Tibial nerve (tissue), 4 donors: ENCODE results near the gene NEK2. TPM values are rescaled to one million over a fixed set of nuclear protein-coding genes. Genes with fewer than 3 reads are reported as not detected.
"Not testable (repeated sequence)": the region's sequence is repeated elsewhere in the genome, so short reads cannot be mapped to it uniquely, and the experiment has no call there.

Source experiments
- DNase-seq, 2 donors: peaks; one replicate each; pipeline ENCODE4 v3.0.0-alpha.2; 2019; ENCODE audit warnings: low spot score in 2 of 2
- H3K27ac ChIP-seq, 4 donors: fragments of 200-600 bp; sonication (generic) in 3 of 4; one replicate each; pipeline ENCODE4 v1.5.1; 2017 to 2019; ENCODE audit warnings: mild to moderate bottlenecking in 1 of 4
- H3K27me3 ChIP-seq, 2 donors: fragments of 200-600 bp; sonication (generic) in 1 of 2; one replicate each; pipeline versions ENCODE4 v1.5.1 to v1.6.0; 2017 to 2019
- H3K36me3 ChIP-seq, 3 donors: fragments of 200-600 bp; sonication (generic); one replicate each; pipeline ENCODE4 v1.5.1; 2018 to 2019
- H3K4me1 ChIP-seq, 4 donors: fragments of 200-600 bp; sonication (generic) in 3 of 4; one replicate each; pipeline ENCODE4 v1.5.1; 2017 to 2019
- H3K4me3 ChIP-seq, 4 donors: fragments of 200-600 bp; sonication (generic) in 3 of 4; one replicate each; pipeline ENCODE4 v1.5.1; 2017 to 2019; ENCODE audit warnings: mild to moderate bottlenecking in 1 of 4, moderate library complexity in 1 of 4
- H3K9me3 ChIP-seq, 4 donors: fragments of 200-600 bp; sonication (generic) in 3 of 4; one replicate each; pipeline ENCODE4 v1.5.1; 2017 to 2019
- EP300 ChIP-seq, 2 donors: sonication (generic); formaldehyde crosslinking; IDR thresholded peaks; one replicate each; pipeline ENCODE4 v1.6.1; 2017; ENCODE audit warnings: antibody characterized with exemption in 2 of 2, mild to moderate bottlenecking in 1 of 2
- POLR2A ChIP-seq, 2 donors: fragments of 450-650 bp; IDR thresholded peaks; one replicate each; pipeline ENCODE4 v1.6.1; 2017; ENCODE audit warnings: antibody characterized with exemption in 2 of 2, mild to moderate bottlenecking in 2 of 2, moderate library complexity in 2 of 2
- WGBS, 2 donors: methylation state at CpG; one replicate each; pipeline ENCODE4 v1.1.5; 2018; 5-methylcytosine and 5-hydroxymethylcytosine counted together
- total RNA-seq, 4 donors: library from RNA; depleted of rRNA; stranded (reverse); fragments of >200 nt; gene quantifications; one replicate each; pipeline ENCODE4 v1.1.0, GENCODE V29; 2016
- TF ChIP-seq, protein P1 (sequence below), 5 experiments: fragments of 200-600 bp in 3 of 5; fragments of 450-650 bp in 2 of 5; sonication (generic) in 3 of 5; IDR thresholded peaks; one replicate each; pipeline ENCODE4 v1.5.1; 2016 to 2019; ENCODE audit warnings: antibody characterized with exemption in 5 of 5, mild to moderate bottlenecking in 3 of 5, moderate library complexity in 2 of 5

NEK2 gene
- total RNA-seq, 4 donors from 2014 or later = 1.8 to 2.0 TPM; not detected in 2

DNA sequence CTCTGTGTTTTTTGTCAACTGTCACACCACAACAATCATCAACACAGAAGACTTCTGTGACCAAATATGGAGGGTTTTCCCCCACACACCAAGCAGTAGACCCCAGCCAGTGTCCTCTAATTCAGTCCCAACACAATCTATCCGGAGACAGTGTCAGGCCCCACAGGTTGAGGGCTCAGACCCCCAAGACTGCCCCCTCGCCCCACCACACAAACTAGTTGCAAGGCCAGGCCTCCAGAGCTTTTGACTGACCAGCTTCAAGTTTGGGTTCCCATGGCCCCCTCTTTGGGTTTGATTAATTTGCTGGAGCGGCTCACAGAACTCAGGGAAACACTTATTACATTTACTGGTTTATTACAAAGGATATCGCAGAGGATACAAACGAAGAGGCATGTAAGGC is 37.2 kb downstream of the NEK2 start:
- TF ChIP-seq, protein P1, sequence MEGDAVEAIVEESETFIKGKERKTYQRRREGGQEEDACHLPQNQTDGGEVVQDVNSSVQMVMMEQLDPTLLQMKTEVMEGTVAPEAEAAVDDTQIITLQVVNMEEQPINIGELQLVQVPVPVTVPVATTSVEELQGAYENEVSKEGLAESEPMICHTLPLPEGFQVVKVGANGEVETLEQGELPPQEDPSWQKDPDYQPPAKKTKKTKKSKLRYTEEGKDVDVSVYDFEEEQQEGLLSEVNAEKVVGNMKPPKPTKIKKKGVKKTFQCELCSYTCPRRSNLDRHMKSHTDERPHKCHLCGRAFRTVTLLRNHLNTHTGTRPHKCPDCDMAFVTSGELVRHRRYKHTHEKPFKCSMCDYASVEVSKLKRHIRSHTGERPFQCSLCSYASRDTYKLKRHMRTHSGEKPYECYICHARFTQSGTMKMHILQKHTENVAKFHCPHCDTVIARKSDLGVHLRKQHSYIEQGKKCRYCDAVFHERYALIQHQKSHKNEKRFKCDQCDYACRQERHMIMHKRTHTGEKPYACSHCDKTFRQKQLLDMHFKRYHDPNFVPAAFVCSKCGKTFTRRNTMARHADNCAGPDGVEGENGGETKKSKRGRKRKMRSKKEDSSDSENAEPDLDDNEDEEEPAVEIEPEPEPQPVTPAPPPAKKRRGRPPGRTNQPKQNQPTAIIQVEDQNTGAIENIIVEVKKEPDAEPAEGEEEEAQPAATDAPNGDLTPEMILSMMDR (IDR thresholded peaks at IDR 0.05) = no peak
- no peak for TF ChIP-seq POLR2A (IDR thresholded peaks at IDR 0.05)
- TF ChIP-seq EP300 (IDR thresholded peaks at IDR 0.05) = no peak
- Histone ChIP-seq H3K4me1 (peaks cover 0 to 4% (median 0%) of the 10 kb centered on the region in 4 donors), H3K4me3 (no peak overlapping the region), H3K36me3 (no peaks in the 10 kb centered on the region), H3K9me3 (no peaks in the 10 kb centered on the region), H3K27ac (no peak overlapping the region), H3K27me3 (no peaks in the 10 kb centered on the region)
- no peak for DNase-seq
- WGBS, 2 donors = 79 to 90% methylated on average over 5 of the region's 5 CpGs

DNA sequence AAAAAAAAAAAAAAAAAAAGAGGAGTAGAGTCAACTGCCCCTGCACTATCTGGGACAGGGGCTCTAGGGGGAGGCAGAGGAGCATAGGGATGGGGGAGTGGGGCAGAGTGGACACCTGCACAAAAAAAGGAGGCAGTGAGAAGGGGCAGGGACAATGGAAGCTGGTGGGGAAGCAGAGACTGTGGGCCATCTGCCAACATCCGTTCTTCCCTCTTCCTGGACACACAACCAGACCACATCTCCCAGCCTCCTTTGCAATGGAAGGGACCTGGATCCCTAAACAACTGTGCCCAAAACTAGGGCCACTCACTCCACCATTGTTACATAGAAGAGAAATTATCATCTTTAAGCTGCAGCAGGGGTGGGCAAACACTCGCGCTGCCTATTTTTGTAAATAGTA is 38.4 kb downstream of the NEK2 start:
- Histone ChIP-seq H3K27me3 (no peaks in the 10 kb centered on the region), H3K4me3 (no peak overlapping the region), H3K27ac (no peak overlapping the region), H3K4me1 (peaks cover 0 to 15% (median 0%) of the 10 kb centered on the region in 4 donors), H3K9me3 (no peaks in the 10 kb centered on the region), H3K36me3 (no peaks in the 10 kb centered on the region)
- TF ChIP-seq EP300 (IDR thresholded peaks at IDR 0.05) = no peak
- TF ChIP-seq, protein P1 (IDR thresholded peaks at IDR 0.05) = no peak
- TF ChIP-seq POLR2A (IDR thresholded peaks at IDR 0.05) = no peak
- no peak for DNase-seq
- 70% methylated on average over 3 of the region's 3 CpGs for WGBS, 2 donors

DNA sequence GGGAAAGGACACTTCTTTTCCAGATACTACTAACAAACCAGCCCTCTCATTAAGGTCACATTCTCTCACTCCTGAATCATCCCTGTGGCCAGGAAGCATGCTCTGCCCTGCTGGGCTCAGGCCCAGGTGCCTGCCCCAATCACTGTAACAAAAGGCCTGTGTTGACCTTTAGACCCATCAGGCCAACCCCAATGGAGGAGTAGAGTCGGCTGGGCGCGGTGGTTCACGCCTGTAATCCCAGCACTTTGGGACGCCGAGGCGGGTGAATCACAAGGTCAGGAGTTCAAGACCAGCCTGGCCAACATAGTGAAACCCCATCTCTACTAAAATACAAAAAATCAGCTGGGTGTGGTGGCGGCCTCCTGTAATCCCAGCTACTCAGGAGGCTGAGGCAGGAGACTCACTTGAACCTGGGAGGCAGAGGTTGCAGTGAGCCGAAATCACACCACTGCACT is 38.8 kb downstream of the NEK2 start:
- H3K9me3 ChIP-seq, H3K27me3 ChIP-seq, H3K36me3 ChIP-seq, H3K27ac ChIP-seq, DNase-seq, H3K4me3 ChIP-seq: not testable (repeated sequence)
- peaks cover 0 to 15% (median 0%) of the 10 kb centered on the region in 4 donors for H3K4me1 ChIP-seq
- WGBS, 2 donors = 83 to 87% methylated on average over 8 to 9 of the region's 9 CpGs

DNA sequence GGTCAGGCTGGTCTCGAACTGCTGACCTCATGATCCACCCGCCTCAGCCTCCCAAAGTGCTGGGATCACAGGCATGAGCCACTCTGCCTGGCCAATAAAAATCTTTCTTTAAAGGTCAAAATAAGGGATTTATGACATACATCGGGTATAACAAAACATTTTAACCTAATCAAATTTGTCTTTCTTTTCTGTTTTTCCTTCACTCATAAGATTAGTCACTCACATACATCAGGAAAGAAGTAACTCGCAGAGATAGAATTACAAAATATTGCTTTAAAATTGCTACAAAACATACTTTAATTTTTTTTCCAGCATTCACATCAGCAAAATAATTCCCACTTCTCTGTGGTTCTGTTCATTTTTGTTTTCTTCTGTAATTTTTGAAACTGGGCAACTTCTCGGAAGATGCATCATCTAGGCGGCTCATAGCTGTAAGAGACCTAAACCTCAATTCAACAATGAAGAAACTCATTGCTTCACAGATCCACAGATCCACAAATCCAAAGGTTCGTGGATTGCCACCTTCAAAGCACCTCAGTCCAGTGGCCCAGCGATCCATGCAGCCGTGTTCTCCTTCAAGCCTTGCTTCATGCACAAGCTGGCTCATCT is 39.7 kb downstream of the NEK2 start:
- DNase-seq = no peak
- H3K9me3 ChIP-seq = no peaks in the 10 kb centered on the region
- H3K27ac ChIP-seq = no peak overlapping the region
- no peak overlapping the region for H3K4me3 ChIP-seq
- 84 to 90% methylated on average over 9 of the region's 9 CpGs for WGBS, 2 donors
- H3K36me3 ChIP-seq = no peaks in the 10 kb centered on the region
- peaks cover 0 to 15% (median 0%) of the 10 kb centered on the region in 4 donors for H3K4me1 ChIP-seq
- TF ChIP-seq EP300 (IDR thresholded peaks at IDR 0.05) (no peak), POLR2A (IDR thresholded peaks at IDR 0.05) (no peak)
- TF ChIP-seq, protein P1 (IDR thresholded peaks at IDR 0.05) = no peak
- H3K27me3 ChIP-seq = no peaks in the 10 kb centered on the region

DNA sequence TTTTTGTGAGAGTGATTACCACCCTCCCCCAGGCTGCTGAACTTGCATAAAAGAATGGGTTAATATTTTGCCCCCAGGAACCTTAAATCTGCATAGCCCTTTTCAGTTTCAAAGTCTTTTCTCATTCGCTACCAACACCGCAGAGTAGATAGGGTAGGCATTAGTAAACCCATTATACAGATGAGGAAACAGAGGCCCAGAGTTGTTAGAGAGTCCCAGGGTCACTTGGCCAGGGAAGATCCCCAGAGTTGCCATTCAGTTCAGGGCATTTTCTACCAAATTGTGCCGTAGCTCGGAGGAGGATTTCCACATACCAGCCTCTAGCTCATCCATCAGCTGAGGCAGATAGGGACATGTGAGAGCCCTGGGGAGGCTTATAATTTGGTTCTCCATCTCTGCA is 40.5 kb downstream of the NEK2 start:
- WGBS, 2 donors = 97% methylated on average over 4 of the region's 4 CpGs
- H3K36me3 ChIP-seq = no peaks in the 10 kb centered on the region
- TF ChIP-seq, protein P1 (IDR thresholded peaks at IDR 0.05) = no peak
- TF ChIP-seq EP300 (IDR thresholded peaks at IDR 0.05) (no peak), POLR2A (IDR thresholded peaks at IDR 0.05) (no peak)
- H3K27me3 ChIP-seq = no peaks in the 10 kb centered on the region
- H3K4me1 ChIP-seq = peaks cover 0 to 15% (median 0%) of the 10 kb centered on the region in 4 donors
- no peak overlapping the region for H3K4me3 ChIP-seq
- DNase-seq = no peak
- no peaks in the 10 kb centered on the region for H3K9me3 ChIP-seq
- H3K27ac ChIP-seq = no peak overlapping the region
